Epidermal melanocyte (primary cell): ENCODE results near the gene CYP19A1.

Experiments used
- DNase-seq: peaks from one replicate; pipeline ENCODE4 v3.0.0; 2011; ENCODE audit warnings: low spot score; ENCODE audit not compliant: insufficient read length

Gene CYP19A1

DNA sequence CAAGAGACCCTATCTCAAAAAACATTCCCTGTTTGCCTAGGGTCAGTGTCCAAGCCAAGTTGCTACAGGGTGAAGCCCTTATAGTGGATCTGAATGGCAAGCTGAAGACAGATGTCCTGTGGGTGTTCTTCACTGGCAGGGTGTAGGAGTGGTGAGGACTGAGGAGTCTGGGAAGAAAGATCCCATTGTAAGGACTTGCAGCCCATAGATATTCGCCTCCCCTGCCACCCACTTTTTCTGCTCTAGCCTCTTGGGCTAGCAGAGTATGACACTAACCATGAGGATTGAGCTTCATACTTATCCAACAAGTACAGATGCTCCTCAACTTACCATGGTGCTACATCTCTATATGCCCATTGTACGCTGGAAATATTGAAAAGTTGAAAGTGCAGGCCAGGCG lies 13.2 kb downstream of the CYP19A1 start:
- no peak for DNase-seq

DNA sequence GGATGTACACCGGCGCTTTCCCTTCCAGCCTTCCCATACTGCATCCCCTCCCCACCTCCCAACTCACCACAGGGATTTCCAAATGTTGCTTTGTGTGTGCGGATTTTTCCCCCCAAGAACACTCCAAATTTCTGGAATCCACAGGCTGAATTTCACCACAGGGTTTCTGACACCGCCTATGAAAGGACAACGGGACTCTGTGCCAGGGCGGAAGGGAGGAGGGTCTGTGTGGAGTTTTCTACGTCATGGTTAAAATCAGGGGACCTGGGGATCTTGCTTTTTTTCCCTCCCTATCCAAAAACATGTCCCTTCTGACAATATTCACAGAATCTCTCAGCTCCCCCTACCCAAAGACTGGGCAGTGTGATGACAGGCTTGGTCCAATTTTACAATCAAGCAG lies 14.6 kb downstream of the CYP19A1 start:
- DNase-seq: no peak

DNA sequence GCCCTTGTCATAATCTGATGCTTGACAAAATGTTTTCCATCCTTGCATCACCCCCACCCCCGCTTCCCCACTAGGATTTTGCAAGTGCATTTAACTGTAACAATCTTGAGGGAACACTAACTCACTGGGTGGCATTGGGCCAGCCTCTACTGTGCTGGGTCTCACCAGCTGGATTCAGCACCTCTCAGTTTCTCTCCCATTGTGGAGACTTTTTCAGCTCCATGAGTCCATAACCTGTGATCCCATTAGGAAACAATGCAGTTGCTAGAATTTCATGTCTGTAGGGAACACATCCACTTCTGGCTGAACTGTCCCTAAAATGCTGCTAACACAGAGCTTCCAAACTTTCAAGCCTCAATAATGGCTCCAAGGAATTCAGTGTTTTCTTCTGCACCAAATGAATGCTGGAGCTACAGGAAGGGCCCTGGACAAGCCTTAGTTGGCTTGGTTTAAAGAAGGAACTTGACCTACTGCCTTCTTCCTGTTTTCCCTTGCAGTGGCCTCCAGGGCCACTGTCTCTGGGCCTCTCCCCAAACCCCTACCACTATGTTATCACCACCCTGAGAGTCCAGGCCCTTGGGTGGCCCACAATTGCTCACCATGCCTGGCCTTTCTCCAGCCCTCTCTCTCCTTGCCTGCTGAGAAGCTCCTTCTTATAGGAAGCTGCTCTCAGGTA lies 15.6 kb downstream of the CYP19A1 start:
- DNase-seq: no peak

DNA sequence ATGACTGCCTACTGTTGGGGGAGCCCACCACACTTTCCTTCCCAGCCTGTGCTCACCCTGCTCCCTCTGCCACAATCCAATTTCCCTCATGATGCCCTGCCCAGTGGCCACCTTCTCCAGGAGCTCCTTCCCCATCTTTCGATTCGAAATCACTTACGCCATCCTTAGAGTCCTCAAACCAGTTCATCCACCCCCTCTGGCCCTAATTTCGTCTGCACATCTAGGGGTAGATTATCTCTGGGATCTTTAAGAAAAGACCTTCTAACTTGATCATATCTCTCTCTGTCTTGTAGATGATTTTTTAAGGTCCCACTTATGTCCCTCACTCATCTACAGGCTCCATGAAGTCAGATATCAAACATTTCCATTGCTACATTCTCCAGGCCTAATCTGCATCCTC lies 17.1 kb downstream of the CYP19A1 start:
- DNase-seq: no peak

DNA sequence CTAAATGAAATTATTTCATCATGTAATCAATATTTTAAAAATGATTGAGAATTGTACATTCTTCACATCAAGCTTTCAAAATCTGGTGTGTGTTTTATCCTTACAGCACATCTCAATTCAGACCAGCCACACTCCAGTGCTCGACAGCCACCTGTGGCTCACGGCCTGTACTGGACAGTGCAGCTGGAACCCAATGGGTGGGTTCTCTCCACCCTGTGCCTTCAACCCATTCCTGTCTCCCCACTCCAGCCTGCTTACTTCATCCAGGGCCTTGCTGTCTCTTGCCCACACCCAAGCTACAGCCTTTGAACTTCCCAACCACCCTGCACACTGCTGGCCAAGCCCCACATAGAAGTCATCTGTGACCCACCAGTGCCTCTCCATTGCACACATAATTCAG lies 17.6 kb downstream of the CYP19A1 start:
- no peak for DNase-seq

DNA sequence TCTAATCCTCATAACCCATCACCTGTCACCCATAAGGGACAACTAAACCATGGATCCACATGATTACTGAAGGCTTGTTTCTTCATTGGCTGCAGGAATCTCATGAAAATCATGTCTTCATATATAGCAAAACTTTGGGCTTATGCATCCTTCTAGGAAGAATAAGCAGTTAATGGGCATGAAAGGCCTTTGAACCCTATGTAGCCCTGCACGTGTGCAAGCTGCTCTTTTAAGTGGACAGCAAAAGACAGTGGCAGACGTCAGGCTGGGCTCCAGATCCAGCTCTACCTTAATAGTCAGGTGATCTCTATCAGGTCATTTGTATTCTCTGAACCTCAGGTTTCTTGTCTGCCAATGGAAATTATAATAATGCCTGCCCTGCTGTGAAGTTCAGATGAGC lies 18.9 kb downstream of the CYP19A1 start:
- no peak for DNase-seq

DNA sequence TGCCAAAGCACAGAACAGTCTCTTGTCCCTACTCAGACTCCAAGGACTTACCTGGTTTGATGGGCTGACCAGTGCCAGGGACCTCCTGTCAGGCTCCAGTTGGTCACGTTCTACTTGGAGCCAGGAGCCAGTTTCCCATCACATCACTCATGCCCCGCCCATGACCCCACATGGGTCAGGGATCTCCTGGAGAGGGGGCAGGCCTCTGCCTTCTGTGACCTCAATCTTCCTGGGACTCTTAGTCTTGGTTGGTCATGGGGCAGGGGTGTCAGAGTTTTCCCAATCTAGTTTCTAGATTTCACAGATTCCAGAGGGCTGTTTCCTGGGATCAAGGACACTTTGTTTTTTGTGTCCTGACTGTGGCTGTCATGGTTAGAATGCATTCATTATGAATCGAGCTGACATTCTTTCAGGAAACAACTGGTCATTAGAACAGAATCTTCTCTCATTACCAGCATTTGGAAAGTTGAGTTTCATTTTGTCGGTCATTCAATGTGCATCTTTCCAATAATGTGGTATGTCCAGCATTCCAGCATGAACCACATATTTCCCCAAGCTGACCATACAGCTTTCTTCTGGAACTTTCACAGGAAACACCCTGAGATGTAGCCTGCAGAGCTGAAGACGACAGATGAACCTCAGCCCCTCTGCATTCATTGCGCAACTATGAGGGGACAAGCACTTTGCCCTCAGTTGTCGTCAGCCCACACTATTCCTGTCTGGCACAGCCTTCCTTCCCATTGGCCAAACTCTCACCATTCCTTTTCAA lies 19.8 kb downstream of the CYP19A1 start:
- peak; percentile 38 for DNase-seq

DNA sequence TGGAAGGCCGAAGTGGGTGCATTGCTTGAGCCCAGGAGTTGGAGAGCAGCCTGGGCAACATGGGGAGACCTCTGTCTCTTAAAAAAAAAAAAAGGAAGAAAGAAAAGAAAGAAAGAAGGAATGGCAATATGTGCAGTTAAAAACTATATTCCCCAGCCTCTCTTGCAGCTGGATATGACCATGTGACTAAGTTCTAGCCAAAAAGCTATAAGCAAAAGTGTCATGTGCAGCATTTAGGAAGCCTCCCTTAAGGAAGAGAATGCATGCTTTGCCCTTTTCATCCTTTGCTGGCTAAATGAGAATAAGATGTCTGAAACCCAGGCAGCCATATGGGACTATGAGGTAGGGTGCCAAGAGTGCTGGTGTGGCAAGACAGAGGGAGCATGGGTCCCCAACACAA lies 21.8 kb downstream of the CYP19A1 start:
- DNase-seq: no peak

DNA sequence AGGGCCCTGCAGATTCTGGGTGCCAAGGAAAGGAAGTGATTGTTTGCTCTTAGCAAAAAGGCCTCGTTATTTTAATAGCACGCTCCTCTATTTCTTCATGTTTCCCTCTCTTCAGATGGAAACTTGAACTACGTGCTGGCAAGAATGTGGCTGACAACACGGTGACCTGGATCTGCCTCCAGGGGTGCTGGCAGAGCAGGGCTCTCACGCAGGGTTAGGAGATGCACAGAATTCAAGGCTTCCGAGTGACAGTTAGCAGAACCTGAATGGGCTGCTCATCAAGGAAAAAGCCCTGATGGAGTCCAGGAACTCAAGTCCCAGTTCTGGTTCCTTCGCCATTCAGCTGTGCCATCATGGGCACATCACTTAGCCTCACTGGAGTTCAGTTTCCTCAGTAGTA lies 22.7 kb downstream of the CYP19A1 start:
- DNase-seq: no peak

DNA sequence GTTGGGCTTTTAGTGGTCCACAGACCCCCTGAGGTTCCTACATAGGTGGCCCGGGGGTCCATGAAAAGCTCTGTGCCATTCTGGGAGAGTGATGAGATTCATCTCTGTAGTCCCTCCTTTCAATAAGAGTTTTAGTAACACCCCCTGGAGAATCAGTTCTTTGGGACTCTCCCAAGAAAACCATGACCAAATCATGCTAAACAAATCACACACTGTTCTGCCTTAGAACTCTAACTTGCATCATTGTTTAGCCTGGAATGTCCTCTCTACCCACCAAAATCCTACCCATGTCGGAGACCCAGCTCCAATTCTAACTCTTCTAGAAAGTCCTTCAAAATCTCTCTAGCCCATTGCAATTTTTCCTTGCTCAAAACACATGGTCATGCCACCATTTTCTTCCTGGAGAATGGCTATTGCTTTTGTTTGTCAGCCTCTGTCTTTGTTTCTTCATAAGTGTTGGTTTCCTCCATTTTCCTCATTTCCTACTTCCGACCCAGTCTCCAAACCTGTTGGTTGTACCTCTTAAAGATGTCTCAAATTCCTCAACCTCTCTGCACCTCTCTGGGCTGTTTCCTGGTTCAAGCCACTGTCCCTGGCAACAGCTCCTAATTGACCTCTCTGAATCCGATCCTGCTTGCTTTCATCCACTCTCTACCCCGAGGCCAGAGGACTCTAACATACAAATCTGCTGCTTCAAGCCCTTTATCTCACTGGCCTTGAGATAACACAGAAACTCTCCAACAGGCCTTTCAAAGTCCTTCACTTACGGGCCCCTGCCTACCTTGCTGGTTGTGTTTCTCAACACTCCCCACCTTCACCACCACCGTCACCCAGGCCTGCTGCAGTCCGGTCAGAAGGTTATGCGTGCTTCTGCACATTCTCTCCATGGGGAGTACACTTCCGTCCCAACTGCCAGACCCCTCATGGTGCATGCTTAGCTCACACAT lies 23.7 kb downstream of the CYP19A1 start:
- DNase-seq: no peak

DNA sequence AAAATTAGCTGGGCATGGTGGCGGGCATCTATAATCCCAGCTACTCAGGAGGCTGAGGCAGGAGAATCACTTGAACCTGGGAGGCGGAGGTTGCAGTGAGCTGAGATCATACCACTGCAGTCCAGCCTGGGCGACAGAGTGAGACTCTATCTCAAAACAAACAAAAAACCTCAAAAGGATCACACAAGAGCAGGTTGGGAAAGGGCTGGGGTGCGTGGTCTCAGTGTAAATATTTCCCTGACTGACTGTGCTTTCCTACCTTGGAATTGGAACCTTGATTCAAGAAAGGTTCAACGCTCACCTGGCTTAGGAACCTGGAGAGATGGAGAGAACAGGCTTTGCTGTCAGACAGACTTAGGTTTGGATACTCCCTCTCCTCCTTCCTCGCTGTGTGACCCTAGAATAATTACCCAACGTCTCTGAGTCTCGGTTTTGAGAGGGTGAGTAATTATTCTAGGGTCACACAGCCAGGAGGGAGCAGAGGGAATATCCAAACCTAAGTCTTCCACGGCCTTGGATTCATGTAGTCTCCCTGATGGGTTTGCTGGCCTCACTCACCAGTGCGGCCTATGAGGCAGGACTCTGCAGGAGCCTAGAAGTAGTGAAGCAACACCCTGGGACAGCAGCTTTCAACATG lies 24.6 kb downstream of the CYP19A1 start:
- DNase-seq: no peak

DNA sequence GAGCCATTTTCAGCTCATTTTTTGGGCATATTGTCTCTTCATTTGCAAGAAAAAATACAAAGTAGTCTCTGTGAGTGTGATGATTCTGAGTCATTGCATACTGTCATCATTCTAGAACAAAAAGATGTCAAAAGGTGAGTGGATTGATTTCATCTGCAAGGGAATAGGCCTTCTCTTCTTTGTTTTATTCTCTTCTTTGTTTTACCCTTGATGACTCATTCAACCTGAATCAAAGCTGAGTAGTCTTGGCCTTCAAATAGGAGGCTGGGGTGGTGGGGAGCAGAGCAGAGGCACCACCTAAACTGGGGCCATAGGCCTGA lies 25.4 kb downstream of the CYP19A1 start:
- DNase-seq: no peak

DNA sequence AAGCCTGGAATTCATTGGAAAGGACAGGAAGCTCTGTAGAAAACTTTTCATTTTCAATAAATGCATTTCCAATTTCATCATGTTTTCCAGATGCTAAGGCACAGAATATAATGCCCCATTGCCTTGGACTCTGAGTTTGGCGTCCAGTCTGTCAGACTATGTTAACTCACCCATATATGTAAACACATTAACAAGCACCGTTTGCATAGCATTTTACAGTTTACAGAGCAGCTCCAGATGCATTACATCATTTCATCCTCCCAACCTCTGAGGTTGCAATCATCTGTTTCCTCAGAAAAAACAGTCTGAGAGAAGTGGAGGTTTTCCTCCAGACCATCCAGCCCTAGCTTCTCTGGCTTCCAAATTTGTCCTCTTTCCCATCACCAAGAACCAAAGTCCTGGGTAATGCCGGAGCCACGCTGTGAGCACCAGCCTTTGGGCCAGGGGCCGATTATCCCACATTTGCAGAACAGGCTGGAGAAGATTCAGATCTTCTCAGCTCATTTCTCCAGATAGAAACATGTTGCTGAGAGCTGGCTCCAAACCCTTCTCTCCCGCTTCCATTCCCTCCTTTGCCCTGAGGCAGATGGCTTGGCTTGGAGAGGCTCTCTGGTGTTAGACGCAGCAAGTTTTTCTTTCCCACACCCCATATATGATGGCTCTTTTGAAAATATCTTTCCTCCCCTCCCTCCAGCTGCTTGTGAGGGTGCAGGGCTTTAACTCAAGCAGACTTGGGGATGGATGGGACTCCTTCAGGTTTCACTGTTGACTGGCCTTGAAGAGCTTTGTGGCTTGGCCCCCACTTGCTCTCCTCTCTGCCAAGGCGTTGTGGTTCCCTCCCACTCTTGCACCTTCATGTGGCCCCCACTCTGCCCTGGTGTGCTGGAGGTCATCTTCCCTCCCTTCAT lies 26.0 kb downstream of the CYP19A1 start:
- DNase-seq: no peak

DNA sequence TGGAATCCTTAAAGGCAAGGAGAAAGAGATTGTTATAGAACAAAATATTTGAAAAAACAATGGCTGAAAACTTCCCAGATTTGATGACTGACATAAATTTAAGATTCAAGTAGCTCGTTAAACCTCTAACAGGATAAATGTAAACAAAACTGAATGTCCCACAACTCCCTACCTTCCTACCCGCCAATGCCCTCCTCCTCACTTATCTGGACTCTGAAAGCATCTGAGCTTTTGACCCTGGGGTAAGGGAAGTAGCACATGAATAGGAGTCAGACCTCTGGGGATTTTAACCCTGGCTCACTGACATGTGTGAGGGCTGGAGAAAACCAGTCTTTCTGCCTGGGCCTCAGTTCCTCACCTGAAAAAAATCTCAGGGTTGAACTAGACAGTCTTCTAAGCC lies 26.9 kb downstream of the CYP19A1 start:
- DNase-seq: no peak

DNA sequence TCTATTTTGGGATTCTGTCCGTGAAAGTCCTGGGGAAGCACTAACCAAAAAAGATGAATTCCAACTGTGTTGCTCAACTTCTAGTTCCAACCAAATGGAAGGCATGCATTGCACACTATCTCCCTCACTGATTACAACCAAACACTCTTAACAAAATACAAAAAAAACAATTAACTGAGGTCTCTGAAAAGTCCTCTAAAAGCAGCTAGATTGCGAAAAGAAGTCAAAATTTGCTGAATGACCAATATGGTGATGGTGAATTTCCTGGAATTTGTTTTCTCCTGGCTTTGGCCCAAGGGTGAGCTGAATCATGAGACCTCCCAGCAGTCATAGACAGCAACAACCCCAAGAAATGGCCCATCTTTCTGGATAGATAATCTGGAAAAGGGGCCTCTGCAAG lies 28.3 kb downstream of the CYP19A1 start:
- DNase-seq: no peak

DNA sequence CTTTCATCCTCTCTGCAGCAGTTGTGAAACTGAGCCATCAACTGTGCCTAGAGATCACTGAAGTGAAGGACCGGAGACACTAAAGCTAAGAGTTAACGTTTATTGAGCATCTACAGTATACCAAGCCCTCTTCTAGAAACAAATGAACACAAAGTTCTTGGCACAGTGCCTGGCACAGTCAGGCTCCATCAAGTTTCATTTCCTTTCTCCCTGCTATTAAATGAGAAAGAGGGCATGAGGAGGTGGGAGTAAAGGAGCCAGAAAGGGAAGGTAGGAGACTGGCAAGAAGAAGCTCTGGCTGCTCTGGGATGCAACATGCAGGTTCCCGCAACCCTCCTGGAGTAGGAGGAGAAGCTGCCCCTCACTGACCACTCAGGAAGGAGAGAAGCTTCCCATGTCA lies 30.6 kb downstream of the CYP19A1 start:
- DNase-seq: no peak

DNA sequence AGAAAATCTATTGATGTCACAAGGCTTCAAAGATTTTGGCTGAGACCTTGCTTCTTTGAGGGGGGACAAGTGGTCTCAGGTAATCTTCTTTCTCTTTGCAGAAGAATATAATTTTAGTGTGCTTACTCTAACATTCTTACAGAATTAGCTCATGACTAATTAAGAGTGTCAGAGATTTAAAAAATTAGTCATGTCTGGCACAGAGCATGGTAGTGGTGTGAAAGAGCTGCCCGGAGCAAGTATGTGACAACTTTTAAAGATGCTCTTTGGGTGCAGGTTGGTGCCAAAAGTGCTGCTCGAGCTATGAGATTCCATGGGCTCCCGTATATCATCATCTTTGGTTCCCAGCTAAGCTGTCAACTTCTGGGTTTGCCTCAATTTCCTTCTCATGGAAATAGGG lies 31.1 kb downstream of the CYP19A1 start:
- DNase-seq: no peak

DNA sequence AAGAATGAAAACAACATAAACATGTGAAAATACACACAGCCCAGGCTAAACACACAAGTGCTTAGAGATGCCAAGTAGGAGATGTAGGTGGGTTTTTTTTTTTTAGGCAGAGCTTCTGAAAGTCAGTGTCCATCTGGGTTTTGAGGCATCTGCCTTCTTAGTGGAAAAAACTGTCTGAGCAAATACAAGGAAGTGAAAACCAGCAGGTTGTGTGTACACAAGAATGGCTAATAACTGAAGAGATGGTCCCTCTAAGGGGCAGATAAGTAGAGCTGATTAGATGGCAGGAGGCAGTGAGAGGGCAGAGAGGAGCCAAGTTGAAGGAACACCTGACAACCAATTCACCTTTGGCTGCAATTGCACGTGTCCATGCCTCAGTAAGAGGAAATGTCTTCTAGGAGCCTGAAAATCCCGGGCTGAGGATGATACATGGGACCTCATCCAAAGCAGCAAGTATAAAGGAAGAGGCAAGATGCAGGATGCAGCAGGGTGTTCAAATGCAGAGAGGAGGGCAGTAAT lies 34.9 kb downstream of the CYP19A1 start:
- DNase-seq: no peak

DNA sequence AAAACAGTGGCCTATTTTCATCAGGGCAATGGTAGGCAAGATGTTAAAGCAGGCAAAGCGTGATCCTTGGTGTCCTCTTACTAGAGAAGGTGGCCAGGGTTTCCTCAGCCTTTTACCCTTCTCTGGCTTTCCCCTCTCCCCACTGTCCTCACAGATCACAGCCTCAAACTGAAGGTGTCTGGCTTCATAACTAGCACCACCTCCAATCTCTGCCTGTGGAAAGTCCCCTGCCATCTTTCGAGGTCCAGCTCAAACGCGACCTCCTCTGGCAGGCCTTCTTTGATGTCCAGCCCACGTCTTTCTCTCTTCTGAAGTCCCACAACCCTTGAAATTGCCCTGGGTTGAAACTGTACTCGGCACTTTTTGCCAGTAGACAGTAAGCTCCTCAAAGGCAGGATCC lies 35.9 kb downstream of the CYP19A1 start:
- no peak for DNase-seq

DNA sequence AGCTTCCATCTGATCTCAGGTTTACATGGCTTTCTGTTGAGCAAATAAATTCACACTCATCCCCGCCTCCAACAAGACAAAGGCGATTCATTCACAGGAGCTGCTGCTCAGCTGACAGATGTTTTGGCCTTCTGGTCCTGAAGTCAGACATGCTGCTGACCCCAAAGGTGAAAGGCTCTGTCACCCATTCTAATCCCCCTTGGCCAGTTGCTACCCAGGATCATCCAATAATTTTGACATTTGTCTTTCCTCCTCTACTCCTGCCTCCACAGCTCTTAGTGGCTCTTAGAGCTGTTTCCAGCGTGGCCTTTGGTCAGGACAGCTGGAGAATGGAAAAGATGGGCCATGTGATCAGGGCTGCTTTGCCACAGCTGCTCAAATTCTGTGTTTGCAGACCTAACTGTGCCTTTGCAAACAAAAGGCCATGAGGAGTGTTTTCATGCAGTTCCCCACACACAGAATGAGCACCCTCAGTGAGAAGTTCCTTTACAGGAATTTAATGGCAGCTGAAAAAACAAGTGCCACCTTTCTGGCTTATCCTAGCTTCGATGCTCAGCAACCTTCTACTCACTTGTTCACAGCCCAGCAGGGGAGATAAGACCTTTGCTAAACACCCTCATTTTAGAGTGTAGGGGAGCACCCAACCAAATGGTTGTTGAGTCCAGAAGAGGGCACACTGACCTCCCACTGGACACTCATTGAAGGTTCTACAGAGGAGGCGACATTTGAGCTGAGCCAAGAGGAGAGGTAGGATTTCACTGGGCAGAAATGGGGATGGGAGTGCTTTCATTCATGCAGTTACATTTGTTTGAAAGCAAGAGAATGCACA lies 39.0 kb downstream of the CYP19A1 start:
- no peak for DNase-seq
